Hepatic stellate cell (primary cell): Measurements from ENCODE around the gene CACNA2D3.

Experiments used
- DNase-seq: peaks from one replicate; pipeline ENCODE4 v3.0.0; 2011; ENCODE audit warnings: low spot score

CACNA2D3 gene

DNA sequence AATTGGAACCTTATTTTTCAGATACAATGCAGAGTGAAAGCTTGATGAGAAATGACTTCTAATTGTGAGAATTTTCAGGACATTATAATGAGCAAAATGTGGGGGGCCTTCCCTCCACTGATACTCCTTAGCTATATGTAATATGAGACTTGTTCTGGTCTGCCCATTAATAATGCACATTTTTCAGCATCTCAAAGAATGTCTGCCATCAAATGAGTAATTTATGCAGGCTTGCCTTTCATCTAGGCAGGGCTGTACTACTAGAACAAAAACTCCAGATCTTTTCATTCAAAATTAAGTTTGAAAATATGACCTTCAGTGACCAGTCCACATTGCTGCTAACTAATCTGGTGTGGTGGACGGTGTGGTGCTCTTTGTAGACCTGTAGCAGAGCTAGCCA is 678.1 kb downstream of the CACNA2D3 start:
- no peak for DNase-seq

- no peak for DNase-seq
These were observed 679.6 kb downstream of the CACNA2D3 start for GRCh38 chr3:54801977-54802376.

DNA sequence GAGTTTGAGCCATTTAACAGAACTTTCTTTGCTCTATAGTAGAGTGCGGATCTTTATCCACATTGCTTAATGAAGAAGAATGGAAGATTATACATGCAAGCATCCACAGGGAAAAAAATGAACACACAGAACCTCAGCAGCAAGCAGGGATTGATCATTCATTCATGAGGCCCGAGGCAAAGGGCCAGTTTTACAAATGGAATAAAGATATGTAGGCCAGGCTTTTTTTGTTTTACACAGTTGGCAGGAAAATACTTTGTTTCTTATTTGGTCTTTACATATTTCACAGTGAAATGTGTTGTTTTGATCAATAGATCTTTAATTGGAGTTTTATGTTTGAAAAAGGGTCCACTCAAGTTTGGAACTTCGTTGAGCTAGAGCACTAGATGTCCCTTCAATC is 688.0 kb downstream of the CACNA2D3 start:
- no peak for DNase-seq

DNA sequence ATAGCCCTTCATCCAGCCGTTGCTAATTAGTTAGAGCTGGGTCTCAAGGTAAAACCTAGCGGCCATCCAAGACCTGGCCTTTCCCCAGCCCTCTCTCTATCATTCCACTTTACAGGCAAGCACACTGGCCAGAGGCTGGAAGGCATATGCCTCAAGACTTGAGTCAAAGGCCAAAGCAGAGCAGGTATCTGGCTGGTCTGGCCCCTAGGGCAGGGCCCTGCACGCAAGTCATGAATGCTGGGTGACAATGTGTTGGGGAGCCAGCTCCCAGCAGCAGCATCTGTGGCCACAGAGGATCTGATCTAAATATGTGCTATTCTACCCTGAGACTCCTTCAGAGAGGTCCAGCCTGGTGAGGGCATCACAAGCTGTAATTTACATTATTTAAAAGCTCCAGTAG is 691.9 kb downstream of the CACNA2D3 start:
- no peak for DNase-seq

DNA sequence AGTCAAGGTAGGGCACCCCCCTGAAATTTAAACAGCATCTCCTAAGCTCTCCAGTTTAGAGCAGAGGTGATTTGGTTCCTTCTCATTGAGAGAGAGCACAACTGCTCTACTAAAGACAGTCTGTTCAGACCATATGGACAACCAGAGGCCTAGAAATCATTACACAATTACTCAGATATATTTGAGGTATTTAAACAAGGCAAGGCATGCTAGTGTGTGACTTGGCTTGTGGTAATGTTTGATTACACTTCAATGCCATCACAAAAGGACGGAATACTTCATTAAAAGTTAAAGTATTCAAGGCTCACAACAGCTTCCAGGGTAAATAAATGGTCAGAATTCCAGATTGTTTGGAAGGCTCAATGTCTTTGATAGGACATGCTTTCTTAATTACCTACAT is 695.3 kb downstream of the CACNA2D3 start:
- DNase-seq = no peak

DNA sequence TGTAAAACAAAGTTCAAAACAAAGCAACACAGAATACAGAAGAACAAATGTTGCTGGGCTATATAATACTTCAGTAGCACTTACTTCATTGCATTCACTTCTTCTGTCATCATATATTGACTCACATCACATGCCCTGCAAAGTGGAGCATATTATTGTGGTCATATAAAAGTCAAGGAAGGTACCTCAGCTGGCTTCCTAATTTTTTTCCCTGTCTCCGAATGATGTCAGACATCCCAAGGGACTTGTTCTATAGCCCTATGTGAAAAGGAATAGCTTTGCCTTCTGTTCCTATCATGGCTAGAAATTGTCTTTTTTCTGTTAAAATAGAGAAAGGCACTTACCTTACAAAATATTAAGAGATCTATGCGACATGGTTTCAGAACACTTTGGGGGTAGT is 696.1 kb downstream of the CACNA2D3 start:
- no peak for DNase-seq

DNA sequence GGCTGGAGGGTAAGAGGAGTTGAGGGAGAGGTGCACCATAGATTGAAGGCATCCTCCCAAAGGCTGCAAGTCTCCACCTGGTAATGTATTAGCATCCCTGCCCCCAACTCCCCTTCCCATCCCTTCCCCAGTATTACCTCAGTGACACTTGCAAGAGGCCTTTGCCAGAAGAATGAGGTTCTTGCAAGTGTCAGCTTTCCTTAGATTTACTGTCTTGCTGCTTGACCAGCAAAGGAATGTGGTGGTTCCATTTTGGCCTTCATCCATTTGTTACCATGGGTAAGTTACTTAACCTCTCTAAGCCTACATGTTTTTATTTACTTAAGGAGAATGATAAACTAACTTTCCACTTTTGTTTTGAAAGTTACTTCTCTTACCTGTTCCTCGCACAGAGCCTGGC is 696.6 kb downstream of the CACNA2D3 start:
- no peak for DNase-seq

DNA sequence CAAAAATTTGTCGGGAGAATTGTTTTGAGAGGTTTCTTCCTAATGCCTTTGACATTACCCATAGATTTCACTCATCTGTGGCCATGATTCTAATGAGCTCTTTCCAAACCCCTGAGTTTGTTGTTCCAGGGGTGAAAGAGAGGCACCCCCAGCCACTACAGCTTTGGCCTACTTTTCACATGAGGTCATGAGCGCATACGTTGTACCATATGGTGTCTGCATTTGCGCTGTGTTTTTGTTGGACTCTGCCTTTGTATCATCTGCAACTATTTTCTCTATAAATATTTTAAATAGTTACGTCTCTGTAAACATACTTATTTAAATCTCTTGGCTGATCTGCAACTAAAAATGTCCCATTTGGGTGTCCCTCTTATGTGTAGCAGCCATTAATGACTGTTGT is 697.6 kb downstream of the CACNA2D3 start:
- no peak for DNase-seq

GRCh38 chr3:54822206-54822605 is 699.9 kb downstream of the CACNA2D3 start:
- DNase-seq = no peak

GRCh38 chr3:54826251-54826691 is 703.9 kb downstream of the CACNA2D3 start:
- no peak for DNase-seq

DNA sequence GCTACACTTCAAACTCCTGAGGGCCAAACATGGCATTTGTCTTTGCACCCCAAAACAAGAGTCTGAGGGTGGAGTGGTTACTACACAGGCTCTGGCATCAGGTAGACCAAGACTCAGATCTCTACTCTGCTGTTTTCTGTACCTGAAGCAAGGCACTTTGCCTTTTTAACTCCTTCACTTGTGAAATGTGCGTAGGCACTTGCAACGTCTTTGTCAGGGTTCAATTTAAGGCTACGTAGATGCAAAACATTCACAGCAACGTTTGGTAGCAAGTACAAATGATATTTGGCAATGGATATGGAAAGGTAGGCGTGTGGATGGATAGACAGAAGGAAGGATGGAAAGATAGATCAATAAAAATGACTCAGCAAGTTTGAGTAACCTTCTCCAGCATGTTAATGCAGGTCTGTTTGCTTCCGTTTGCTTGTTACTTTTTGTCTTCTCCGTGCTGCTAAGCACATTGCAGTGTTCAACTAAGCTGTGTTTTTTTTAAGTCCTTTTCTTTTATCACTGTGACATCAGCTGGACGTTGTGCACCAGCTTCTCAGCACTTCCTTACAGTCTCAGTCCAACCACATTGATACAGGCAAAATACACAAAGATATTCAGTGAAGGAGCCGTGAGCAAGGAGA is 704.8 kb downstream of the CACNA2D3 start:
- no peak for DNase-seq

GRCh38 chr3:54827776-54828175 is 705.4 kb downstream of the CACNA2D3 start:
- no peak for DNase-seq

GRCh38 chr3:54830658-54831057 is 708.3 kb downstream of the CACNA2D3 start:
- no peak for DNase-seq

DNA sequence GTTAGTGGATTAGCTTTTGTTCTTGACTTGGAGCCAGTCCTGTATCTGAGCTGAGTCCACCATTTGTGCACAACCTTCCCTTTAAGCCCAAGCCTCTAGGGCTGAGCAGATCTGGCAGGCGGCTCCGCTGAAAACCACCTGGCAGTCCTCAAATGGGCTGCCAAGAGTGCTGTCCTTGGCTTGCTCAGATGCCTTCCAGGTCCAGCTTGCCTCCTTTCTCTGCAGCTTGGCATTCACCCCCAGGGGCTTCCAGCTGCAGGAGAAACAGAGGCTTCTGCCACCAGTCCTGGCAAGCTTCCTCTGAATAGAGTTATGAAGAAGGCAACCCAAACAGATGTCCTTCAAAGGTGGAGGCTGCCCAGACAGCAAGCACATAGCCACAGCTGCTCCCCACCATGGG is 708.8 kb downstream of the CACNA2D3 start:
- no peak for DNase-seq

DNA sequence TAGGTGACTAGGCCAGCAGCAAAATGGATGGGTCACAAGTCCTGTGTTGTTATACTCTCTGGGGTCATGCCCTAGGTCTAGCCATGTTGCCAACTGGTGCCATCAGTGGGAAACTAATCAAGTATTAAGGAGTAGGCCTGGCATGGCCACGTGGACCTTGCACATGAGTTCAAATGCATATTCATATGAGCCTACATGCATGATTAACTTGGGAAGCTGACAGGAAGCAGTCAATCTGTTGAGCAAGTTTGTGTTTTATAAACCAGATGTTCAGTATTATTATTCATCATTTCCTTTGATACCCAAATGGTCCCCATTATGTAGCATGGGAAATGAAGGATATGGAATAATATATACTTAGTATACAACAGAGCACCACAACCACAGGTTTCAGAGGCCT is 710.5 kb downstream of the CACNA2D3 start:
- no peak for DNase-seq

- DNase-seq = no peak
These were observed 713.3 kb downstream of the CACNA2D3 start for GRCh38 chr3:54835701-54836100.

DNA sequence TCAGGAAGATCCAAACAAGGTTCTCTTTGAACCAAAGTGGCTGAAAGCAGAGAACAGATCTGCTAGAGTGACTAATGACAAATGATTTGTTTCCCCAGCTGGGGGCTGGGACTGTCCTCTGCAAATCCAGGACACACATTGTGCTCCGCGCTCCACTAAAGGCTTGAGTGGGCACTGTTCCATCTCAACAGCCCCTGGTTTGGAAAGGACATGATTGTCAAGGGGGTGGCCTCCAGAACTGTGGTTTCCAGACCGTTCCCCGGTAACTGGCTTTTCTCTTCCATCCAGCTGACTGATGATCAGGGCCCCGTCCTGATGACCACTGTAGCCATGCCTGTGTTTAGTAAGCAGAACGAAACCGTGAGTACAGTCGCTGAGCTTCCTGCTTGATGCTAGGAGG is 714.5 kb downstream of the CACNA2D3 start:
- DNase-seq = no peak

DNA sequence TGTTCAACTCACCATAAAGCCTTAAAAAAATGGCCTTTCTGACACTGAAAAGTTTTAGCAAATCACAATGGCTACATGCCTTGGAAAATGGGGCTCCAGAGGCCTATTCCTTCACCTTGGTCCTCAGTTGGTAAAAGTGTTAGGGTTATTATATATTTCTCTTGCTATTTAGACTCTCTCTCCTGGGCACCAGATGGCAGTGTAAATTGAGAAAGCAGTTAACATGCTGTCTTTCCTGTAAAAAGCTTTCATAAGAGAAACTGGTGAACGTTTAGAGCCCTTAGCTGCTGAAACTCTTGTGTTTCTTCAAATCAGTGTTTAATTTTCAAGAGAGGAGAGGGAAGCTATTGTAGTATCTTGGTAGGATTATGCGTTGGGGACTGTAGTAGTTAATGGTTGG is 715.6 kb downstream of the CACNA2D3 start:
- no peak for DNase-seq

DNA sequence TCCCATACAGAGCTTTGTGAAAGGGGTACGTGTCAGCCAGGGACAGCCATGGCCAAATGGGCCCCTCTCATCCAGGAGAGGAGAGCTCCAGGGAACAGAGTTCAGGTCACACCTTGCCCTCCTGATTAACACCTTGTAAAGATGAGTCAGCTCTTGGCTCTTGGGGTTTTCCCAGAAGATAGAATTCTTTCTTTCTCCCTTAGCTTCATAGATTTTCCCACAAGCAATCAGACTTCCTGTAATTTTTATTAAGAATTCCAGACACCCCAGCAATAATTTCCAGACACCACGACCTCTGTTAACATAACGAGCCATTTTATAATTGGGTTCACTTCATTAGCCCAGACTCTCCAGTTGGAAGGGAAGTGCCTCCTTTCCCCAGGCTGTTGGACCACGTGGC is 719.1 kb downstream of the CACNA2D3 start:
- no peak for DNase-seq

DNA sequence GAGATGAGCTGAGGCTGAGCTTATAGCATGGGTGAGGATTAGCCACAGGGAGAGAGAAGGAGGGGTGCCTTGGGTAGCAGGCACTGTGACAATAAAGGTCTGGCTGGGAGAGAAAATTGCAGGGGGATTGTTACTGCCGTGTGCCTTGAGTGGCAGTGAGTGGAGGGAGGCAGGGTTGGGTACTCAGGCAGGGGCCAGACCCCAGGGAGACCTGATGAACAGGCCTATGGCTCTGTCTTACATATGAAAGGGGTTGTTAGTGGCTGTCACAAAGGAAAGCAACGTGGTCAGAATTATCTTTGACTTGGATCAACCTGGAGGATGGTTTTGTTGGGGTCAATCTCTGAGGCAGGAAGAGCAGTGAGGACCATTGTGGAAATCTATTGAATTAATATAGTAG is 721.0 kb downstream of the CACNA2D3 start:
- DNase-seq = no peak

- DNase-seq = no peak
These were observed 721.9 kb downstream of the CACNA2D3 start for GRCh38 chr3:54844211-54844610.

GRCh38 chr3:54845011-54845410 is 722.7 kb downstream of the CACNA2D3 start:
- no peak for DNase-seq

- DNase-seq = no peak
These were observed 723.2 kb downstream of the CACNA2D3 start for GRCh38 chr3:54845551-54845950.

- DNase-seq = no peak
These were observed 723.8 kb downstream of the CACNA2D3 start for GRCh38 chr3:54846119-54846518.

DNA sequence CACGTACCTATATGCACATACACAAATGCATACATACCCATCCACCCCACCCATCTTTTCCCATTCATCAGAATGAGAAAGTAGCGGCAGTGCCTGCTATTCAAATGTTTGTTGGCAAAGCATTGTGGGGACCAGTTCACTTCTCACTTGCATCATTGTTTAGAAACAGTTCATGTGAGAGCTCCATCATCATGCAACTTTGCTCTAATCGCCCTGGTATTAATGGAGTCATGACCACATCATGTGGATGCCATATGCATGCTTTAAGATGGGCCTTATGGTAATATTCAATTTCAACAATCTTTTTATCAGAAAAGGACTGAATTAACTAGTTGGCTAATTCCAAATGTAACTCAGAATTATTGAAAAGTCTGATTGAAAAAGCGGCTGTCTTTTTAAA is 725.0 kb downstream of the CACNA2D3 start:
- DNase-seq = no peak
